Chondrocyte (in vitro differentiated cells): Measurements from ENCODE around the gene PCNT. TPM values are rescaled to one million over a fixed set of nuclear protein-coding genes. Genes with fewer than 3 reads are reported as not detected.

ENCODE experiments used
- DNase-seq: peaks from one replicate; pipeline ENCODE4 v3.0.0; 2021; ENCODE audit warnings: mixed read lengths, low spot score
- H3K27ac Mint-ChIP-seq: one replicate; pipeline ENCODE4 v1.8.0; 2021; ENCODE audit warnings: mild to moderate bottlenecking, moderate library complexity, mixed read lengths; ENCODE audit not compliant: unreplicated experiment
- H3K27me3 Mint-ChIP-seq: 2 replicates; pipeline ENCODE4 v1.8.0; 2021; ENCODE audit warnings: low read depth, mixed read lengths
- H3K36me3 Mint-ChIP-seq: 2 replicates; pipeline ENCODE4 v1.8.0; 2021; ENCODE audit warnings: low read depth, mixed read lengths
- H3K4me1 Mint-ChIP-seq: 2 replicates; pipeline ENCODE4 v1.8.0; 2021; ENCODE audit warnings: low read depth, mild to moderate bottlenecking, mixed read lengths
- H3K4me3 Mint-ChIP-seq: one replicate; pipeline ENCODE4 v1.8.0; 2021; ENCODE audit warnings: mild to moderate bottlenecking, moderate library complexity, mixed read lengths; ENCODE audit not compliant: unreplicated experiment
- H3K9me3 Mint-ChIP-seq: 2 replicates; pipeline ENCODE4 v1.8.0; 2021; ENCODE audit warnings: low read depth, mixed read lengths
- total RNA-seq: library from RNA; stranded (reverse); gene quantifications from 3 replicates; pipeline ENCODE4 v1.2.1, GENCODE V29; 2021
- TF ChIP-seq, protein P1 (sequence below): fragments of 200-600 bp; sonication (generic); IDR thresholded peaks from 2 replicates; pipeline ENCODE4 v1.5.0; 2021; ENCODE audit warnings: antibody characterized with exemption, mild to moderate bottlenecking, moderate library complexity

Gene PCNT
- total RNA-seq, 1 donor from 2014 or later = 29.9 TPM

DNA sequence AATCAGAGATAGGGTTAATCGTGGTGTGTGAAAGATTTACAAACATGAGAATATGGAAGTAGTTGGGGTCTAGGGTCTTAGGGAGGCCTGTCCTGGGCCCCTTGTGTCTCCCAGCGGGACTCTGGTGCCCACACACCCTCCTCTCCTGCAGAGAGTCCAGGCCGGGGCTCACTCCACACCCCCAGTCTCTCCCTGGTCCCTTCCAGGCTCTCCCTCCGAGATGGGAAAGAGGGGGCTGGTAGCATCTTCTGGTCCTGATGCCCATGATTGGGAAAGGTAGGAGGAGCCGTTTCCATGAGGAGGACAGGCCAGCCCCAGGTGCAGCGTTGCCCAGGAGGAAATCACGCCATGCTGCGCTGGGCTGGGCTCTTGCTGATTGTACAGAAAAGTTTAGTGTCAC is 26.6 kb downstream of the PCNT start:
- Mint-ChIP-seq H3K27ac (no peak overlapping the region), H3K27me3 (no peaks in the 10 kb centered on the region), H3K36me3 (peaks cover 38% of the 10 kb centered on the region), H3K4me3 (no peak overlapping the region), H3K4me1 (no peaks in the 10 kb centered on the region), H3K9me3 (no peaks in the 10 kb centered on the region)
- DNase-seq = no peak
- TF ChIP-seq, protein P1, sequence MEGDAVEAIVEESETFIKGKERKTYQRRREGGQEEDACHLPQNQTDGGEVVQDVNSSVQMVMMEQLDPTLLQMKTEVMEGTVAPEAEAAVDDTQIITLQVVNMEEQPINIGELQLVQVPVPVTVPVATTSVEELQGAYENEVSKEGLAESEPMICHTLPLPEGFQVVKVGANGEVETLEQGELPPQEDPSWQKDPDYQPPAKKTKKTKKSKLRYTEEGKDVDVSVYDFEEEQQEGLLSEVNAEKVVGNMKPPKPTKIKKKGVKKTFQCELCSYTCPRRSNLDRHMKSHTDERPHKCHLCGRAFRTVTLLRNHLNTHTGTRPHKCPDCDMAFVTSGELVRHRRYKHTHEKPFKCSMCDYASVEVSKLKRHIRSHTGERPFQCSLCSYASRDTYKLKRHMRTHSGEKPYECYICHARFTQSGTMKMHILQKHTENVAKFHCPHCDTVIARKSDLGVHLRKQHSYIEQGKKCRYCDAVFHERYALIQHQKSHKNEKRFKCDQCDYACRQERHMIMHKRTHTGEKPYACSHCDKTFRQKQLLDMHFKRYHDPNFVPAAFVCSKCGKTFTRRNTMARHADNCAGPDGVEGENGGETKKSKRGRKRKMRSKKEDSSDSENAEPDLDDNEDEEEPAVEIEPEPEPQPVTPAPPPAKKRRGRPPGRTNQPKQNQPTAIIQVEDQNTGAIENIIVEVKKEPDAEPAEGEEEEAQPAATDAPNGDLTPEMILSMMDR = no peak

DNA sequence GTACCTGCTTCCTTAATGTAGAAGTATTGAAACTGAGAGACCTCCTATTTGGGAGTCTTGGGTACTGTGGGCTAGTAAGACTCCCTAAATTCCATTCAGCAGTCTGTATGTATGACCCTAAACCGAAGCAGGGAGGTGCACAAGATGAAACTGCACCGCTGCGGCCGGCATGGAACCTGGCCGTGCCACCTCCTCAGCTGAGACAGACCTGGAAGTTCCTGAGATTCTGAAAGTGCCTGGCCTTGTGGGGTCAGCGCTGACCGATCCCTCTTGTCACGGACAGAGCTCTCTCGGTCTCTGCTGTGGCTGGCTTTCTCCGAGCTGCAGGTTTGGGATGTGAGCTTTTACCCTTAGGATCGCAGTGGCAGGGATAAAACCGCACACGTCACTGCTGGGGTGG is 27.0 kb downstream of the PCNT start:
- peaks cover 38% of the 10 kb centered on the region for H3K36me3 Mint-ChIP-seq
- H3K4me1 Mint-ChIP-seq = no peaks in the 10 kb centered on the region
- H3K27me3 Mint-ChIP-seq = no peaks in the 10 kb centered on the region
- no peak overlapping the region for H3K4me3 Mint-ChIP-seq
- no peak overlapping the region for H3K27ac Mint-ChIP-seq
- no peaks in the 10 kb centered on the region for H3K9me3 Mint-ChIP-seq
- TF ChIP-seq, protein P1 = no peak
- DNase-seq = no peak

DNA sequence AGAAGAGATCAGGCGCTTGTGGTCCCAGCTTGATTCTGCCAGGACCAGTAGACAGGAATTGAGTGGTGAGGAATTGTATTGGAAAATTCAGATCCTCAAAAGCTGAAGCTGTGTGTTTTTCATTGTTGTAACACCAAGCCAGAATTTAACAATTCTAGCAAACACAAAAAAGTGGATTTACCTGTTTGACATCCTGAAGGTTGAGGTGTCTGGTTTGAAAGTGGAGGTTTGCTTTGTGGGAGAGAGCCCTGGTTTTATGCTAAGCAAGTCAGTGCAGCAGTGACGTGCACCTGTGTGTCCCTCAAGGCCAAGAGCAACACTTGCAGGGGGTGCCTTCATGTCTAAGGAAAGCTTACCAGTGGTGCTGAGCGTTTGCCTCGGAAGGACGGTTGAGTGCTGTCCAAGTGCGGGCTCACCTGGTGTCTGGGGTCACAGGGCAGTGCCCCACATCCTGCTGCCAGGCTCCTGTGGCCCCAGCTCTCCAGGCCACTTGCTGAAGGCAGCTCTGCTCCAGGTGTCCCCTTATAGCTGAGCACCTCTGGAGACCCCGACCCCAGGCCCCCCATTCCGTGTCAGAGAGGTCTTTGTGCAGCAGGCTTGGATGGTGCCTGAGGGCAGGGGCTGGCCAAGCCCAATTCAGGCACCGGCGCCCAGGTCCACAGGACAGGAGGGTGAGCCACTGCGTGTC is 27.7 kb downstream of the PCNT start:
- peaks cover 34% of the 10 kb centered on the region for H3K36me3 Mint-ChIP-seq
- no peaks in the 10 kb centered on the region for H3K27me3 Mint-ChIP-seq
- H3K4me1 Mint-ChIP-seq = no peaks in the 10 kb centered on the region
- H3K27ac Mint-ChIP-seq = no peak overlapping the region
- no peak overlapping the region for H3K4me3 Mint-ChIP-seq
- TF ChIP-seq, protein P1 = no peak
- no peak for DNase-seq
- no peaks in the 10 kb centered on the region for H3K9me3 Mint-ChIP-seq

DNA sequence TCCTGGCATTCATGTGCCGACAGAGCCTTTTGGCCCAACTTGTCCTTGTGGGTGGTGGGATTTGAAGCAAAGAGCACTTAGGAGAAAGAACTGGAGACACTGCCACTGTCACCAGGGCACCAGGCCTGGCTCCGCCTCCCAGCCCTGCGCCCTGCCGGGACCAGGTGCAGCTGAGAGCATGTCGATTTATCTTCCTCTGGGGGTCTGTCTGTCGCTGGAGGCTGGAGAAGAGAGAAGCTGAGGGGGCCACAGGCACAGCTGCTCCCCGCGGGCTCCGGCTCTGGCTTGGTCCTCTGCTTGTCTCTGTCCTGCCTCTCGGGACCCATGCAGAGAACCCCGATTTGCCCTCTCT is 28.2 kb downstream of the PCNT start:
- no peak for DNase-seq
- H3K4me1 Mint-ChIP-seq = no peaks in the 10 kb centered on the region
- TF ChIP-seq, protein P1 = no peak
- H3K27ac Mint-ChIP-seq = no peak overlapping the region
- H3K27me3 Mint-ChIP-seq = no peaks in the 10 kb centered on the region
- peaks cover 33% of the 10 kb centered on the region for H3K36me3 Mint-ChIP-seq
- no peak overlapping the region for H3K4me3 Mint-ChIP-seq
- no peaks in the 10 kb centered on the region for H3K9me3 Mint-ChIP-seq

DNA sequence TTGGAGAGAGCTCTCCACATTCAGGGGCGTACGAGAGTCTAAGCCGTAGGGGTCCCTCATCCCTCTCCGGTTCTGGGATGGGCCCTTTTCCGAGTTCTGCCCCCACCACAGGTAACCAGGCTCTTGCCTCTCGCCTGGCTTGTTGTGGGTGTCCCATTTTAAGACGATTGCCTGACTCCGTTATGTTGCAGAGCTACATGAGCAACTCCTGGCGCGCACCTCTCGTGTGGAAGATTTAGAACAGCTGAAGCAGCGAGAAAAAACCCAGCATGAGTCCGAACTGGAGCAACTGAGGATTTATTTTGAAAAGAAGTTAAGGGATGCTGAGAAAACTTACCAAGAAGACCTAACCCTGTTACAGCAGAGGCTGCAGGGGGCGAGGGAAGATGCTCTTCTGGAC is 29.0 kb downstream of the PCNT start:
- no peaks in the 10 kb centered on the region for H3K4me1 Mint-ChIP-seq

More for the DNA sequence above, 29.0 kb downstream of the PCNT start:
- no peaks in the 10 kb centered on the region for H3K27me3 Mint-ChIP-seq
- no peak for DNase-seq
- no peak overlapping the region for H3K27ac Mint-ChIP-seq
- peaks cover 37% of the 10 kb centered on the region for H3K36me3 Mint-ChIP-seq
- H3K9me3 Mint-ChIP-seq = no peaks in the 10 kb centered on the region
- TF ChIP-seq, protein P1 = no peak
- no peak overlapping the region for H3K4me3 Mint-ChIP-seq
